DMS114 treated with DMSO at 0.1 percent for 48 hours (cell line): ENCODE results near the gene TMOD4.

Source experiments
- DNase-seq: peaks from one replicate; lab custom pipeline; 2025; ENCODE audit not compliant: unreplicated experiment; lab: John Stamatoyannopoulos, UW

TMOD4 gene

DNA sequence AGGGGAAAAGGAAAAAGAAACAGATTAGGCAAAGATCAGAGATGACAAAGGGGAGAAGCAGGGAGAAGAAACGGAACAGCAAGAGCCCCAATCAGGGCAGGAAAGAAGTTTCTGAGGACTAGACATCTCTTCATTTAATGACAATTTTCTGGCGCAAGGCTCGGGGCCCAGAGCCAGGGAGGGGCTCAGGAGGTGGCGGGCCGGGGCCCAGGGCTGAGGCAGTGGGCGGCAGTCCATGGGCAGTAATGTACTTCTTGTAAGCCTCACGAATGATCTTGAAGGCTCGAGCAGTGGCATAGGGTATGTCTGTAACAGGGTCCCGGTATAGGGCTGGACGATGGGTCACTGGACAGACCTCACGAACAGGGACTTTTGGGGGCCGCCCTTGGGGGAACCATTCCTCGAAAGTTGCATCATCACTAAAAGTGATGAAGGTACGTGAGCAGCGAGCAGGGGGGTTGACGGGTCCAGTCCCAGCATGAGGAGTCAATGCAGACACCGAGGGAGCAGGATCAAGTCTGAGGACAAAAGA is 799 bp upstream of the TMOD4 start:
- DNase-seq, result no peak

DNA sequence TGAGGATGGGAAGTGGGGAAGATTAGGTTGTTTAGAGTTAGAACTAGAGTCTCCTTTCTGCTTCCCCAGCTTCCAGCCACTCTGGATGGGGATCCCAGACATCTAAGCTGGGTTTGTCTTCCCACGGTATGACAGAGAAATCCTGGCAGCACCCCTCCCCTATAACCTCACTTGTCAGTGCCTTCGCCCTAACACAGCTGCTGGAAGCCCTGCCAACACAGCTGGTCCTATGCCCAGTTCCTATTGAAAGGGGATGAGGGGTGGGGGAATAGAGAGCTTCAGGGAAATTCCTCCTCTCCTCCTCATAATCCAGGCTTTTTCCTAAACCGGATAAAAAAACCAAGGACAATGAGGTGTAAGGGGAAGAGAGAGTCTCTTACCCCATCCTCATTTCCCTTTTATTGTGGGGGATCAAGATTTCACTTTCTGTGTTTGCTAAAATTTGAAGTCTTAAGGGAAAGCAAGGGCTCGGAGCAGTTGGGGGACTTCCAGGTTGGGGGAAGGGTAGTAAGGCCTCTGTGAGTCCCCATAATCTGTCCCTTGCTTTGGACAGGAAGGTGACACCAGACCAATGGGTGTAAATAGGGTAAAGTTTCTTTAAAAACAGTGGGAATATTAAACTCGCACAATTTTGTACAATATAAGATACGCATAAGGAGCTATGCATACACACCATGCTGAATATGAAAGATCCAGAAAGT is 590 bp downstream of the TMOD4 start:
- DNase-seq, result no peak

DNA sequence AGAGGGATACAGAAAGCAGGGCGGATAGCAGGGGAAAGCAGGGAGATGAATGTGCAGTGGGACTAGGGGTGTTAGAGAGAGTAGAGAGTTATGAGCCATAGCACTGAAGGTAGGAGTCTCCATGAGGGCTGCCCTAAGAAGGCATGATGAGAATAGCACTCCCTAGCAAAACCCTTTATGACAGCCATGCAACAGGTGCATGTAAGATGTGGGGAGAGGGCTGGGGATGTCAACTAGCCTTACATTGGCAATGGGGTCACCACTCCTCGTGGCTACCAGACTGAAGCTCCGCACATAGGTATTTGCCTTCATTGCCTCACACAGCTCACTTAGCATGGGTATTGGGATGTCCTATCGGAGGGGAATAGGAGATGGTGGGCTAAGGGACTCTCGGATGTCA is 4.6 kb downstream of the TMOD4 start:
- no peak for DNase-seq

DNA sequence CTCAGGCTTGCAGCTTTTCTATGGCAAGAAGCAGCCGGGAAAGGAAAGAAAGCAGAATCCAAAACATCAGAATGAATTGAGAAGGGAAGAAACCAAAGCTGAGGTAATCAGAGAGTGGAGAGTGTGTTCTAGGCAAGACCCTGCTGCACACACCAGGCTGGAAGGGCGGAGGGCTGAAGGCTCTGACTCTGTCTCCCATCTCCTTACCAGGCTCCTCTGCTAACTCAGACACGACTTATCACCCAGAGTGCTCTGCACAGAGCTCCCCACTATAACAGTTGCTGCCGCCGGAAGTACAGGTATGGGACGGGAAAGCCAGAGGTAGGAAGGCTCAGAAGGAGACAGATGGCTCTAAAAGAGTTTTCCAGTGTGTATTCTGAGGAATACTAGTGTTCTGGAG is 8.7 kb downstream of the TMOD4 start:
- DNase-seq, result no peak

DNA sequence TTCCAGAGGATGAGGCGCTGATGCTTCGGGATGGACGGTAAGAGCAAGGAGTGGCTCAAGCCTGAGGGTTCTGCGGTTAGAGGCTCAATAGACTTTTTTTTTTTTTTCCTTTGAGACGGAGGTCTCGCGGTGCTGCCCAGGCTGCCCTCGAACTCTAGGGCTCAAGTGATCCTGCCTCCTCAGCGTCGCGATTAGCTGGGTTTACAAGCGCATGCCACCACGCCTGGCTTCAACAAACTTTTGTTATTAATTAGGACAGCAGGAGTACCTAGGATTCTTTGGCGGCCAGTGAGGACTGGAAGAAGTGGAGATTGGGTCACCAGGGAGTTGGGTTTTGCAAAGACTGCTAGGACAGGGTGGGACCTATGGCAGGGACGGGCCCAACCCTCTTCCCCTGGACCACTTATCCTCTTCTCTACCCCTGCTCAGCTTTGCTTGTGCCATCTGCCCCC is 9.2 kb downstream of the TMOD4 start:
- DNase-seq, result no peak

DNA sequence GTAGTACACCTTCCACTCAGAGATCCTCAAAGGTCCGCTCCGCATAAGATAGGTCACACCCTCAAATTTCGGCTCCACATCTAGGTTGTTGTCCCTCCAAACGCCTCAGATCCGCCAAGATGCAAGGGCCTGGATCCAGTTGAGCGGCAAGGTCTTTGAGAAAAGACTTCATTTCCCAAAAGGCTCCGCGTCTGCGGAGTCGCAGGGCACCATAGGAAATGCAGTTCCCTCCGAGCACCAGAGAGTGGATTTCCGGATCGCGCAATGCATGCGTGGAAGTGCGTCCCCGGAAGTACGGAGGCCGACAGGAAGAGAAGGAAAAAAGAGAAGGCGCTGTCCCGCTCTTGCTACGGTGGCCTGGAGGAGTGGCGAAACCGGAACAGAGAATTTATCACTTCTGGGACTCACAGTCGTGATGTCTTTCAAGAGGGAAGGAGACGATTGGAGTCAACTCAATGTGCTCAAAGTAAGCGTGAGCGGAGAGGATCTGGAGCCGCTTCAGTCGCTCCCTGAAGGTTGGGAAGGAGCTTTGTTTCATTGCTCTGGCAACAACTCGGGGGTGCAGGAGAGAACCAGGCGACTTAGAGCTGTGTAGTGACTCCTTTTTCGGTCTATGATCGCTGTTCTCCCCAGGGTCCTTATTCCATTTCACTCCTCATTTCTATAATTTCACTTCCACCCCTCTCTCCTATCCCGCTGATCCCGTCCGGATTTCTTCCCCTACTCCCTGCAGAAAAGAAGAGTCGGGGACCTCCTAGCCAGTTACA is 9.9 kb downstream of the TMOD4 start, which contains the start of the genes LYSMD1 and SCNM1:
LYSMD1 (minus strand) TSS at position 165 of the 767 bp plus-strand sequence. CDS start 644 bp downstream, outside the sequence.
SCNM1 (plus strand) TSS at position 407 of the 767 bp plus-strand sequence; CDS start at position 416, 9 bp downstream.
- peak; percentile 99 for DNase-seq

DNA sequence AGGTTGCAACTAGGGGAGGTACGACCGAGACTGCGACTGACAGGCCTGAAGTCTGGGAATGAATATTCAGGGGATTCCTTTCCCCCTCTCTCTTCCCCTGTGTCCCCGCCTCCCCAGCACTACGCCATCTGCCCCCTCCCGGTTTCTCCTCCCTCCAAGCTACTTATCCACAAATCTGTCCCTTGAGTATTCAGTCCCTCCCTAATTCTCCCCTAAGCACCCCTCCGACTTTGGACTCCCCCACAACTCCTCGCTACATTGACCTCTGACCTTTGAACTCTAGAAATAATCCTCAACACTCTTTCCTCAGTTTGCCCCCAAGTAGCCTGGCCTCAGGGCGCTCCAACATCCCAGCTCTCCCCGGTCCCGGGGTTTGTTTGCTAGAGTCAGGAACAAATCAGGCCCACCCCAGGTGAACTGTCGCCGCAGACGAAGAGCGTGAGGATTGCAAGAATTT is 10.5 kb downstream of the TMOD4 start:
- DNase-seq, result peak; percentile 51

DNA sequence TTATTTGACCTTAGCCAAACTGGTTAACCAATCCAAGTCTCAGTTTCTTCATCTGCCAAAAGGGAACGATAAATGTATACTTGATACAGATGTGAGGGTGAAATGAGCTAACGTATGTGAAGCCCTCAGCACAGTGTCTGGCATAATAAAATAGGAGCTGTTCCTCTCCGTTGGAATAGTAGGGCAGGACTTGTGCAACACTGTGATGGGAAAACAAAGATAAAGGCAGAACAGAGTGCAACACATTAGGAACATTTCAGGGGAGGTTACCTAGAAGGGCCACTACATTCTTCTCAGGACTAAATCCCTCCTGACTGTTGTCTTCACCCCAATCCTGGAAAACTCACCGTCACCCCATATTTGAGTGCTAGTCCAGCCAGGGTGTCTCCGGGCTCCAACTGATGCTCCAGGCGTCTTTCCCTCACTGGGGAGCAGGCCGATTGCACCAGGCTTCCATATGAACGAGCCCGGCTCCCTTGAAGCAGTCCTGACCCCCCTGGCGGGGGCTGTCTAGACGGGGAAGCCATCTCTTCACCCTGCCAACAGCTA is 11.0 kb downstream of the TMOD4 start:
- no peak for DNase-seq

DNA sequence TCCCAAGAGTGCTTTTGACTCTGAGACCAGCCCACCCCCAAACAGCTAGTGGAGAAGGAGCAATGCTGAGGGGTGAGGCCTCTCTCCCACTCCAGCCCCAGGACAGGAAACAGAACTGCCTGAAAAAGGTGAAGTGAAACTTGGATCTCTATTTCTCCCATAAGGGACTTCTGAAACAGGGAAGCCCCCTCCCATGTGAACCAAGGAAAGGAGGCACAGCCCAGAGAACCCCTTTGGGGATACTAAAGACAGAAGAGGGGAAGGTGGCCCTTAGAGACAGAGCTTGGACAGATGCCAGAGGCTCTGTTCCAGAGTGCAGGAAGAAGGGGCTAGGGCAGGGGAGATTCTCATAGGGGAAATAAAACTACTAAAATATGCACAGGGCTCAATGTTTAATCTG is 16.4 kb downstream of the TMOD4 start:
- no peak for DNase-seq

DNA sequence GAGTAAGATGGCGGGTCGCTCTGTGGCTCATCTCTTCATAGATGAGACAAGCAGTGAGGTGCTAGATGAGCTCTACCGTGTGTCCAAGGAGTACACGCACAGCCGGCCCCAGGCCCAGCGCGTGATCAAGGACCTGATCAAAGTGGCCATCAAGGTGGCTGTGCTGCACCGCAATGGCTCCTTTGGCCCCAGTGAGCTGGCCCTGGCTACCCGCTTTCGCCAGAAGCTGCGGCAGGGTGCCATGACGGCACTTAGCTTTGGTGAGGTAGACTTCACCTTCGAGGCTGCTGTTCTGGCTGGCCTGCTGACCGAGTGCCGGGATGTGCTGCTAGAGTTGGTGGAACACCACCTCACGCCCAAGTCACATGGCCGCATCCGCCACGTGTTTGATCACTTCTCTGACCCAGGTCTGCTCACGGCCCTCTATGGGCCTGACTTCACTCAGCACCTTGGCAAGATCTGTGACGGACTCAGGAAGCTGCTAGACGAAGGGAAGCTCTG is 17.0 kb downstream of the TMOD4 start:
- no peak for DNase-seq

DNA sequence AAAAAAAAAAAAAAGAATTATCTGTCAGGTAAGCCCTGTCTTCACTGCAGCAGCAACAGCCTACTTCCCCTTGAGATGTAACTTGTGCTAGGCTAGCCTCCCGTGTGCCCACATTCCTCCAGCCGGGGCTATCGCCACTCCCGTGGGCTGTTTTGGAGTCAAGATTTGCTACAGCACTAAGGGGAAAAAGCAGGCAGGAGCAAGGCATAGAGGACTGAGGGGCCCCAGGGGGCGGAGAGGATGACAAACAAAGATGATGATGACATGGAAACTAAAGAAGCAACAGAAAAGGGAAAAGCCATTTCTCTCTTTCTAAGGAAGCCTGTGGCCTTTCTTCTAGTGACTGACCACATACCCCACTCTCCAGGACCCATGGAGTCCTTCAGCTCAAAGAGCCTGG is 17.5 kb downstream of the TMOD4 start:
- no peak for DNase-seq

DNA sequence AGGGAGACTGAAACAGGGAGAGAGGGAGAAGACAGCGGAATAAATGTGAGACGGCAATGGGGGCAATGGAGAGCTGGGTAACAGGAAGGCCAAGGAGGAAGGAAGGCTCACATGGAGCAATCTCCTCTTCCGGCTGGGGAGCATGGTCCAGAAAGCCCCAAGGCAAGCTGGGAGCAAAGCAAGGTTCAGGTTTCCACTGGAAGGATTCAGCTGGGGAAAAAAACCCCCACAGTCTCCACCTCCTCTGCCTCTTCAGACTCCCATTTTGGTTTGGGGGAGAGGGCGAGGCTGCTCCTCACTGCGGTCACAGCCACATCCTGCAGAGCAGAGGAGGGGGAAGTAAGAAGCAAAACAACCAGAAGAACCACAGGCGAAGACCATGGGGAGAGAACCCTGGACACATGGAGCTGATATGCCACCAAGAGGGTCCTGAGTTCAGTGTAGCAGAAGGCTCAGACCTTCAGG is 18.7 kb downstream of the TMOD4 start:
- DNase-seq, result no peak

DNA sequence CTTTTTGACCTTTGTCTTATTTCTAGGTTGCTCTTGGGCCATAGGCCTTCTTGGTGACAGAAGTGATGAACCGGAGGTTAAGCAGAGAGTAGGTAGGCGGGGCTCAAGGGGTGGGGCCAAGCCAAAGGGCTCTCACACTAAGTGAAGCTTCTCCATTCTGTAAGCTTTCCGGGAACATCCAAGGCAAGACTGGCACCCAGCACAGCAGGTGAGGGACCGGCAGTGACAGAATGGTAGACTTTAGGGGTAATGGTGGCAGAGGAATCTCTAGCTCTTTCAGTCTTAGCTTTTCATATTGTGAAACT is 19.3 kb downstream of the TMOD4 start, which contains the start of gene TNFAIP8L2:
TNFAIP8L2 (plus strand) TSS at position 135 of the 305 bp plus-strand sequence. CDS start 2,049 bp downstream, outside the sequence.
- DNase-seq, result no peak

DNA sequence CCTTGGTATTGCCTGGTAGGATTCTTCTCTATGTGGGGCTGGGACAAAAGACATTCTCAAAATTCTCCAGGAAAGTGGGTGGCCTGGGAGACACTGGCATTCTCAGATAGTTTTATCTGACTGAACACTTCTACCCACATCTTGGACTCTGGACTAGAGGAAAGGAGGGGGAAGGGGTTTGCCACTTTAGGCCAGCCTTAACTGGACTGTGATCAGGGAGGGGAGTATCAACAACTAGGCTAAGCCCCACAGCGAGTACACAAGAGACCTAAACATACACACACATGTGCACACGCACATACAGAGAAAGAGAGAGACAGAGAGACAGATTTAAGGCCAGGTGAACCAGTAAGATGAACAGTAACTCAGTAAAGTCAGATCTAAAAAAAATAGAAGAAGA is 28.1 kb downstream of the TMOD4 start:
- no peak for DNase-seq

DNA sequence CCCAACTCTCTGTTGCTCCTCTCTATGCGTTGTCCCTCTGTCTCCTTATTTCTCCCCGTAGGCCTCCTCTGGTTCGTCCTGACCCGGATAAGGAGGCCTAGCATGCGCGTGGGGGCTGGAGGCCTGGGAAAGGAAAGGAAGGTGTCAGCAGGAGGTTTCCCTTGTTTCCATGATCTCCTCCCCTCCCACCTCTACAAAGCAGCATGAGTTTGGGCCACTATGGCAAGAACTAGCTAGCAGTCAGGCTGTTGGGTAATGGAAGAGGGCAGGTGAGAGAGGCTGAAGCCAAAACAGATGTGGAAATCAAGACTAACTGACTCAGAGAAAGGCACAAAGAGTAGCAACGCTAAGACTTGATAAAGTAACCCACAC is 28.7 kb downstream of the TMOD4 start:
- DNase-seq, result no peak

DNA sequence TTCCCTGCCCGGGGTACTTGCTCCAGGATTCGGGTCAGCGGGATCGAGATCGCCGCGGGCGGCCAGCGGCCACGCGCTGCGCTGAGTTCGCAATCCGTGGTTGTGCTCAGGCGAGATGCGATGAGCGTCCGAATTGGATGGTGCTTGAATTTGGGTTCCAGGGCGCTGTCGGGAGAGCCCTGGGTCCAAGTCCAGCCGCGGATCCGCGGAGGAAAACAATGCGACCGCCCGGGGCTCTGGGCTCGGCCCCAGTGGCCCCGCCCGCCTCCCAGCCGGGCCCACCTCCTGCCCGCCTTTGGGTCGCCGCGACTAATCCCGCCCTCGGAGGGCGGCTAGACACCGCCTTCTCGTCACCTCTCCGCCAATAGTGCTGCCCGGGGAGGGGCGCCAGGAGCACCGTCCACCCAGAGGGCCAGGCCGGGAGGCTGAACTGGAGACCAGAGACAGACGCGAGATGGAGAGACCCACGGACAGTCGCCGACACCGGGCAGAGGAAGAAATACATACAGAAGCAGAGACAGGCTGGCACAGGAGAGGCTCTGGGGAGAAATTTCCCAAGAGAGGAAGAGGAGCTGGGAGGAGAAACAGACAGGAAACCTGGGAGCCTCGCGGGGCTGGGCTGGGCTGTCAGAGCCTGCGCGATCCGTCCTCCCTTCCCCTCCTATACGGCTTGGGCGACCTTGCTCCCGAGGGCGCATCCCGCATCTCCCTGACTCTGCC is 29.2 kb downstream of the TMOD4 start, which contains the start of gene SEMA6C:
SEMA6C (minus strand) TSS at position 220 of the 720 bp plus-strand sequence. CDS start 4,010 bp downstream, outside the sequence.
- DNase-seq, result peak; percentile 94

DNA sequence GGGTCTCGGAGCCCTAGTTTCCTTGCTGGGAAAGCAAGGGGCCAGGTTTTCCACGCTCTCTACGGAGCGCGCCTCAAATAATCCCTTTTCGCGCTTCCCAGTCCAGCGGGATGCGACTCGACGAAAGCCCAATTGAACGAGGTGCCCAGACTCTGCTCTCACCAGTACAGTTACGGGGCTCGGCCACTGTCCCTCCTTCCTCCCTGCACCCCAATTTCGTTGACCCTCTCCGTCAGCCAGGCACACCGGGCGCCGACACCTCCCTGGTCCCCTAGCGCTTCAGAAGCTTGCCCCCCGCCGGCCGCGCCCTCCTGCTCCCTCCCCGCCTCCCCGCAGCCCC is 29.7 kb downstream of the TMOD4 start:
- no peak for DNase-seq

DNA sequence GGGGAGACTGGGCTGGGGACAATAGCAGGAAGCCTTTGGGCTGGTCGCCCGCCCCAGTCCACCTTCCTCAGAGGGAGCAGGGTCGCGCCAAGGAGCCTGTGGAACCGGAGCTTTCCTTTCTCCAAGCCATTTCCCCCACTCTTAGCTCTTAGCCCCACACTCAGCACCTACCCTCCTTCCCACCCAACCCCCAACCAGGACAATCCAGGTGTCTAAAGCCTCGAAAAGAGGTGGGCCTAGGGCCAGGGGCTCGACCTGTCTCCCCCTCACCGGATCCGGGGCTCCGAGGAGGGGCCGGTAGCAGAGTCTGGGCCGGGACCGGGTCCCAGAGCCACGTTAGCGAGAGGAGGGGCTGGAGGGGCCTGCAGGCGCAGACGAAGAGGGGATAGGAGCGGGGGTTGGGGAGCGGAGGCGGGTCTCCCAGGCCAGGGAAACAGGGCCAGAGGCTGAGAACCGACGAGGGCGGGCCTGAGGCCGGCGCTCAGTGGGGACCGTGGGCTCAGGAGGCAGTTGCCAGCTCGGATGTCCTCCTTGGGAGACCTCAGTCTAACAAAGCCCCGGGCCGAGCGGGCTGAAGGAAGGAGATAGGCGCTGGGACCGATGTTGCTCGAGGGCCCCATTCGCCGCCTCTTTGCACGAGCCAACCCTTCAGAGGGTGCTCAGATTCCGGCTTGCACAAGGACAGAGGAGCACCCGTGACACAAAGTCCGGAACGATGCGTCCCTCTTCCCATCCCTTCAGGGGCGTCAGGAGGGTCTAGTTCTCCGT is 30.3 kb downstream of the TMOD4 start:
- DNase-seq, result no peak

DNA sequence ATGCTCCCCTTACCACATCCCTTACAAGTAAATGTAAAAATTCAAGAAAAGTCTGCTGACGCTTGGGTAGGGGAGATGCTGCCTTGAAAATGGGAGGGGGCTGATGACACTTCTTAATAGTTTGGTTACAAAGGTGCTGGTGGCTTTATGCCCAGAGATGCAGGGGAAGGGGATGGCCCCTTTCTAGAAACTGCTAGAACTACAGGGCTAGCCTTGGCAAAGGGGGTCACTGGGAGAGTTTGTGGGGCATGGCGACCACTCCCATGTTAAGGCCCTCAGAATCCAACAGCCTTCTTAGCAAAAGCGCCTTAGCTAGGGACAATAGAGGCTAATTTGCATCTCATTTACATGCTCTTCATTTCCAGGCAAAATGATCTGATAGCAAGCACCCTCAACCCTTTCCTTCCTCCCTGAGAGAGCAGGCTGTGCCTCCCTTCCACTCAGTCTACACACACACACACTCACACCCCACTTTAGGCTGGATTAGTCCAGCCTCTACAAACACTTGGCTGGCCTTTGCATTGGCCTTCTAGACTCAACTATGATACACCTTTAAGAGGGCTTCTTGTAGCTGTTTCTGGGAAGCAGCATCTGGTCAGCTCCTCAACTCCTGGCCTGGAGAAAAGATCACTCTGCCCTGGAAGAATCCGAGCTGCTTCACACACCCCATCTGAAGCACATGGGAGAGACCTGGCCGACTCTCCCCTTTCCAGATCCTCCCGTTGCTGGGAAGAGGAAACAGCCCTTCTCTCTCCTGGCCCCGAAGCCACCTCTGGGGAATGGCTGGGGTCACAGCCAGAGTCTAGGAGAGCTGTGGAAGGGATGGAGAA is 31.1 kb downstream of the TMOD4 start:
- DNase-seq, result no peak
